ENCODE results near the gene TRAPPC2L. TPM values are rescaled to one million over a fixed set of nuclear protein-coding genes. Genes with fewer than 3 reads are reported as not detected.

TRAPPC2L gene
- total RNA-seq, 1 donor from 2014 or later: 43.9 TPM

DNA sequence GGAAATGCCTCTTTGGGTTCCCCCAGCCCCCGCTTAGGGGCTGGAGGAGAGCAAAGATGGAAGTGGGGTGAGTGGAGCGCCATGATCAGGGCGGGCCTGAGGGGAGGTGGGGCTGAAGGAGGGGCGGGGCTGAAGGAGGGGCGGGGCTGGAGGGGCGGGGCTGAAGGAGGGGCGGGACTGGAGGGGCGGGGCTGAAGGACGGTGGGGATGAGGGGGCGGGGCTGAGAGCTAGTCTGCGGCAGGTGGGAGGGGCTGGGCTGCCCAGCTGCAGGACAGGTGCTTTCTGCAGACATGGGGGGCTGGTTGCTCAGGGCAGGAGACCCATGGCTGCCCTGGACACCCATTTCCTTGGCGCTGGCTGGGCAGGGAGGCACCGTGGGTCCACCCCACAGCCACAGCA is 48.6 kb downstream of the TRAPPC2L start:
- Histone ChIP-seq H3K9me3 (no peaks in the 10 kb centered on the region), H3K4me3 (no peak overlapping the region), H3K4me1 (peaks cover 5% of the 10 kb centered on the region), H3K27ac (no peak overlapping the region), H3K36me3 (peaks cover 5% of the 10 kb centered on the region), H3K27me3 (no peaks in the 10 kb centered on the region)
- no peak for DNase-seq
- TF ChIP-seq, protein P1, sequence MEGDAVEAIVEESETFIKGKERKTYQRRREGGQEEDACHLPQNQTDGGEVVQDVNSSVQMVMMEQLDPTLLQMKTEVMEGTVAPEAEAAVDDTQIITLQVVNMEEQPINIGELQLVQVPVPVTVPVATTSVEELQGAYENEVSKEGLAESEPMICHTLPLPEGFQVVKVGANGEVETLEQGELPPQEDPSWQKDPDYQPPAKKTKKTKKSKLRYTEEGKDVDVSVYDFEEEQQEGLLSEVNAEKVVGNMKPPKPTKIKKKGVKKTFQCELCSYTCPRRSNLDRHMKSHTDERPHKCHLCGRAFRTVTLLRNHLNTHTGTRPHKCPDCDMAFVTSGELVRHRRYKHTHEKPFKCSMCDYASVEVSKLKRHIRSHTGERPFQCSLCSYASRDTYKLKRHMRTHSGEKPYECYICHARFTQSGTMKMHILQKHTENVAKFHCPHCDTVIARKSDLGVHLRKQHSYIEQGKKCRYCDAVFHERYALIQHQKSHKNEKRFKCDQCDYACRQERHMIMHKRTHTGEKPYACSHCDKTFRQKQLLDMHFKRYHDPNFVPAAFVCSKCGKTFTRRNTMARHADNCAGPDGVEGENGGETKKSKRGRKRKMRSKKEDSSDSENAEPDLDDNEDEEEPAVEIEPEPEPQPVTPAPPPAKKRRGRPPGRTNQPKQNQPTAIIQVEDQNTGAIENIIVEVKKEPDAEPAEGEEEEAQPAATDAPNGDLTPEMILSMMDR (IDR thresholded peaks at IDR 0.05): no peak
- intact Hi-C loops (cut with DNase I): no loop called here
- no peak for ATAC-seq

- TF ChIP-seq, protein P1 (IDR thresholded peaks at IDR 0.05): no peak
- Histone ChIP-seq H3K4me3 (no peak overlapping the region), H3K27ac (no peak overlapping the region), H3K36me3 (peaks cover 3% of the 10 kb centered on the region), H3K27me3 (no peaks in the 10 kb centered on the region), H3K4me1 (peaks cover 9% of the 10 kb centered on the region), H3K9me3 (no peaks in the 10 kb centered on the region)
- DNase-seq (no peak), ATAC-seq (no peak)
- intact Hi-C loops (cut with DNase I): no loop called here
Measured at GRCh38 chr16:88906020-88906419, 49.1 kb downstream of the TRAPPC2L start.

- no peak for DNase-seq
- H3K4me1 ChIP-seq: peaks cover 11% of the 10 kb centered on the region
- TF ChIP-seq, protein P1 (IDR thresholded peaks at IDR 0.05): no peak
- H3K4me3 ChIP-seq: no peak overlapping the region
- H3K27me3 ChIP-seq: no peaks in the 10 kb centered on the region
- no peak for ATAC-seq
- no peaks in the 10 kb centered on the region for H3K9me3 ChIP-seq
- intact Hi-C loops (cut with DNase I): no loop called here
- no peak overlapping the region for H3K27ac ChIP-seq
- no peaks in the 10 kb centered on the region for H3K36me3 ChIP-seq
Measured at GRCh38 chr16:88906535-88907105, 49.7 kb downstream of the TRAPPC2L start.

DNA sequence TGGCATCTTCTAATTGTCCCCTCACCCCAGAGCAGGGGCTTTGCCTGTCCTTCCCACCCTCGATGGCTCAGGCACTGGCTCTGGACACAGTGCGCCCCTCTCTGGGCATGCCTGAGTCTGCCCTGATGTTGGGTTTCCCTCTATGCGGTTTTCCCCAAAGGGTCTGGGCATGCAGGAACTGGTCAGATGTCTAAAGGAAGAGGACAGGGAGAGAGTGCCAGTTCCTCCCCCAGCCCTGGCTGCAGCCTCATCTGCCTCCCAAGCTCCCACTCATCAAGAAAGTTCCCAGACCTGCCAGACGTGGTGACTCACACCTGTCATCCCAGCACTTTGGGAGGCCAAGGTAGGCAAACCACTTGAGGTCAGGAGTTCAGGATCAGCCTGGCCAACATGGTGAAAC is 50.8 kb downstream of the TRAPPC2L start:
- TF ChIP-seq, protein P1 (IDR thresholded peaks at IDR 0.05): no peak
- ATAC-seq (no peak), DNase-seq (no peak)
- no peak overlapping the region for H3K27ac ChIP-seq
- no peaks in the 10 kb centered on the region for H3K9me3 ChIP-seq
- no peaks in the 10 kb centered on the region for H3K27me3 ChIP-seq
- no peak overlapping the region for H3K4me3 ChIP-seq
- H3K4me1 ChIP-seq: peaks cover 11% of the 10 kb centered on the region
- no peaks in the 10 kb centered on the region for H3K36me3 ChIP-seq
- intact Hi-C loops (cut with DNase I): no loop called here

DNA sequence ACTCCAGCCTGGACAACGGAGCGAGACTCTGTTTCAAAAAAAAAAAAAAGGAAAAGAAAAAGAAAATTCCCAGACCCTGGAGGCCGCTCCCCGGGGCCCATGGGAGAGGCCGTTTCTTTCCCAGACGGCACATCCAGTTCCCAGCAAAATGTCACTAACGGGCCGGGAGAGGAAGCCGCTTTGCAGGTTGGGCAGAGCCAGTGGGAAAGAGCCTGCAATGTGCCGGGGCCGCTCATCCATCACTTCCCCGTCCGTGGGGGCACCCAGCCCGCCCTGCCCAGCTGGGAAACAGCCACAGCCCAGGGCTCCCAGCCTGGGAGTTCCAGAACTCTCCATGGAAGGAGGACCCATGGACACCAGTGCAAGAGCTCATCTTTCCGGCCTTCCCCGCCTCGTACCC is 51.4 kb downstream of the TRAPPC2L start:
- no peaks in the 10 kb centered on the region for H3K36me3 ChIP-seq
- no peak for DNase-seq
- H3K4me1 ChIP-seq: peaks cover 11% of the 10 kb centered on the region
- no peak for ATAC-seq
- H3K27me3 ChIP-seq: no peaks in the 10 kb centered on the region
- intact Hi-C loops (cut with DNase I): no loop called here
- TF ChIP-seq, protein P1 (IDR thresholded peaks at IDR 0.05): no peak
- H3K9me3 ChIP-seq: no peaks in the 10 kb centered on the region
- H3K27ac ChIP-seq: peak overlapping the region; percentile 36
- no peak overlapping the region for H3K4me3 ChIP-seq

Data from upper lobe of right lung (tissue), 1 donor.